Neuron (in vitro differentiated cells): Measurements from ENCODE around the gene KIF16B.
"Not testable (repeated sequence)": the region's sequence is repeated elsewhere in the genome, so short reads cannot be mapped to it uniquely, and the experiment has no call there.

Experiments
- H2AFZ ChIP-seq: one replicate; pipeline ENCODE4 v1.6.1; 2013; ENCODE audit warnings: low read depth, mild to moderate bottlenecking, inconsistent platforms, low read length, moderate library complexity
- H3K27me3 ChIP-seq: one replicate; pipeline ENCODE4 v1.6.1; 2013; ENCODE audit warnings: low read length; ENCODE audit not compliant: insufficient read depth
- H3K36me3 ChIP-seq: one replicate; pipeline ENCODE4 v1.6.1; 2013; ENCODE audit warnings: low read length; ENCODE audit not compliant: insufficient read depth
- H3K4me1 ChIP-seq: one replicate; pipeline ENCODE4 v1.6.1; 2013; ENCODE audit warnings: low read length; ENCODE audit not compliant: insufficient read depth
- H3K4me3 ChIP-seq: 2 replicates; pipeline ENCODE4 v1.5.1; 2013; ENCODE audit warnings: mild to moderate bottlenecking, low read length, moderate library complexity
- H3K9me3 ChIP-seq: one replicate; pipeline ENCODE4 v1.6.1; 2013; ENCODE audit warnings: low read length

KIF16B gene

DNA sequence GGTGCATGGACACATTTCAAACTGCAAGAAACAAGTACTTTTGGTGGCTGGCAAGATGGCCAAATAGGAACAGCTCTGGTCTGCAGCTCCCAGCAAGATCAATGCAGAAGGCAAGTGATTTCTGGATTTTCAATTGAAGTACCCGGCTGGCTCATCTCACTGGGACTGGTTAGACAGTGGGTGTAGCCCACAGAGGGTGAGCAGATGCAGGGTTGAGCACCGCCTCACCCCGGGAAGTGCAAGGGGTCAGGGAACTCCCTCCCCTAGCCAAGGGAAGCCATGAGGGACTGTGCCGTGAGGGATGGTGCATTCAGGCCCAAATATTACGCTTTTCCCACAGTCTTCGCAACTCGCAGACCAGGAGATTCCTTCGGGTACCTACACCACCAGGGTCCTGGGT lies 53.6 kb downstream of the KIF16B start:
- not testable (repeated sequence) for H3K4me1 ChIP-seq, H3K27me3 ChIP-seq, H2AFZ ChIP-seq, H3K36me3 ChIP-seq, H3K9me3 ChIP-seq, H3K4me3 ChIP-seq

DNA sequence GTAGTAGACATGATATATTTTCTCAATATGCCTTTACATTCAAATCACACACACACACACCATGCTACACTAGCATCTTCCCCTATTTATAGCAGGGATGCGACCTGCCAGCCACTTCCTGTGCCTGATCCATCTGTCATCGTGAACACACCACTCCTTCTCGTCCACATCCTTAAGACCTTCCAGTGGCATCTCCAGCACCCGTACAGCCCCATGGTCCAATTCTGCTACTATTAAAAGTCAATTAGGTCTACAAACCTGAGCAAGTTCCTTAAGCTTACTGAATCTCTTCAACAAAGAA lies 54.5 kb downstream of the KIF16B start:
- H3K4me1 ChIP-seq = no peaks in the 10 kb centered on the region
- no peaks in the 10 kb centered on the region for H3K36me3 ChIP-seq
- H3K9me3 ChIP-seq = peaks cover 2% of the 10 kb centered on the region
- H3K4me3 ChIP-seq = no peak overlapping the region
- no peak overlapping the region for H2AFZ ChIP-seq
- no peaks in the 10 kb centered on the region for H3K27me3 ChIP-seq

DNA sequence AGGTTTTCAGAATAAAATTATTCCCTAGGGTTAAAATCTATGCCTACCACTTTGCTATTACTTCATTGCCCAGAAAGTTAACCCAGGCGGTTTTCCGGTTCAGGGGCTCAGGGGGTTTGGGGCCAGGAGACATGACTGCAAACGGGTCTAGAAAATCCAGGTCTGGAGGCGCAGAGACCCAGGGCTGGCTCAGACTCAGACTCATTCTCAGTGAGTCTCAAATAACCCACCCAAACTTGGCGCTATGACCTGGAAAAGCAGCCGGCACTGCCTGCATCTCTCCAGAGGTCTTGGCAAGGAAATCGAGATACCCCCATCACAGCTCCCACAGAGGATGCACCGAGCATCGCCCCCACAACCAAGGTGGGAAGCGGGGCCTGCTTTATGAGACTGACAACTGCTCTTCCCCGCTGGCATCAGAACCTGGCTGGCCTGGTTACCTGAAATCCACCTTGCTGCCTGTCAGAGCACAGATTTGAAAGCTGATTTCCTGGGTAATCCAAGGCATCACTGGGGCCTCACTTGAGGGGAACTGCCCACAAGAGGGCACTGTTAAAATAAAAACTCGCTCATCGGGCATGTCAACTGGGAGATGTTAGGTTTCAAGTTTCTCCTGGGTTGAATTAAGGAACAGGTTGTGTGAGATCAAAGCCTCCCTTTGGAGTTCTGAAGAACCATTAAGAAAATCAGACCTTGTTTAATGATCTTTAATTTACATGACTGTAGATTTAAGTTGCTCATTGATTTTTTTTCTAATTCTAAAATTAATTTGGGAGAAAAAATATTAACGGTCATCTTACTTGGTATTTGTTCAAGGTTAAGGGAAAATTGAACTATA lies 55.1 kb downstream of the KIF16B start:
- no peaks in the 10 kb centered on the region for H3K36me3 ChIP-seq
- no peaks in the 10 kb centered on the region for H3K4me1 ChIP-seq
- no peak overlapping the region for H2AFZ ChIP-seq
- peaks cover 2% of the 10 kb centered on the region for H3K9me3 ChIP-seq
- H3K4me3 ChIP-seq = no peak overlapping the region
- no peaks in the 10 kb centered on the region for H3K27me3 ChIP-seq

DNA sequence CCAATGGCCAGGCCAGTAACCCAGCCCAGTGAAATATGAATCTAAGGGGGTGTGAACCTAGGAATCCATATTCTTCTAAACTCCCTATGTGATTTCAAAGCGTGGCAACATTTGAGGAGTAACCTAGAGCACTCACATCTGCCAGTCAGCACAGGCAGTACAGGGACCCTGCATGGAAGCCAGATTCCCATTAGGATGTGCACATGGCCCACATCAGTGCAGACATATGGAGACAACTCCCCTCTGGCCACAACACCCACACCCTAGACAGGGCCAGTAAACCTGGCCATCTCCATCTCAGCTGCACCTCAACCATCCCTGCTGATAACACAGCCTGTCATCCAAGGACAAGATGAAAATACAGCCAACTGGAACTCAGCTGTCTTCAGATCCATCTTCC lies 56.5 kb downstream of the KIF16B start:
- H2AFZ ChIP-seq = no peak overlapping the region
- H3K36me3 ChIP-seq = no peaks in the 10 kb centered on the region
- no peak overlapping the region for H3K4me3 ChIP-seq
- H3K4me1 ChIP-seq = no peaks in the 10 kb centered on the region
- H3K9me3 ChIP-seq = peaks cover 2% of the 10 kb centered on the region
- no peaks in the 10 kb centered on the region for H3K27me3 ChIP-seq

DNA sequence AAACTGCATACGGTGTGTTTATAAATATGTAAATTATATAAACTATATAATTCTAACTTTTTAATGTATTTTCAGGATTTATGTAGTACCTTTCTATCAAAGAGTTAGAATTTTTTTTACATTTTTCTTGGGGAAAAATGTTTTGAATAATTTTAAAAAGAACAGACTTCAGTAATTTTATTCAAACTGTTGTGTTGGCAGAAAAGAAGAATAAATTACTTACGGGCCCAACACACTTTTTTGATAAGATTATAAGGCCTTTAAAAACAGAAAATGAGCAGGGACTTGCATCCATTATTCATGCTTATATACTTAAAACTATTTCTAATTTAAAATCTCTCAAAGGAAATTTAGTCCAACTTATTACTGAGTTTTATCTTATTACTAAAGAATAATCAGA lies 58.2 kb downstream of the KIF16B start:
- H2AFZ ChIP-seq = no peak overlapping the region
- peaks cover 2% of the 10 kb centered on the region for H3K9me3 ChIP-seq
- H3K27me3 ChIP-seq = no peaks in the 10 kb centered on the region
- H3K4me3 ChIP-seq = no peak overlapping the region
- no peaks in the 10 kb centered on the region for H3K4me1 ChIP-seq
- H3K36me3 ChIP-seq = no peaks in the 10 kb centered on the region

DNA sequence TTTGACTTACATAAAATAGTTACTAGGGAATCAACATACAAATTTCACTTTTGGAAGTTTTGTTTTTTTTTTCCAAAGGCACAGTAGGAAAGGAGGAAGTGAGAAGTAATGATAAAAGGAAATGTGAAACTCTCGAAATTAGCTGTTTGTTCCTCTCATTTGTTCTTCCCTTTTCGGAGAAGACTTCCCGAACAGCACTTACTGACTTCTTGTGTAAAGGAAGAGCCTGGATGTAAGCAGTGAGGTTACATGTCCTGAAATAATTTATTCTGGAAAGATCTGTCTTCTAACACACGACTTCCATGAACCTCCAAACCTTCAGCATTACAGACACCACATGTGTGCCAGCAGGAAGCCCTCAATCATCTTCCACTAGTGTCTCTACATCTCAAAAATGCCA lies 59.1 kb downstream of the KIF16B start:
- Histone ChIP-seq H3K4me3 (no peak overlapping the region), H2AFZ (no peak overlapping the region), H3K4me1 (no peaks in the 10 kb centered on the region), H3K36me3 (no peaks in the 10 kb centered on the region), H3K27me3 (no peaks in the 10 kb centered on the region), H3K9me3 (no peaks in the 10 kb centered on the region)

DNA sequence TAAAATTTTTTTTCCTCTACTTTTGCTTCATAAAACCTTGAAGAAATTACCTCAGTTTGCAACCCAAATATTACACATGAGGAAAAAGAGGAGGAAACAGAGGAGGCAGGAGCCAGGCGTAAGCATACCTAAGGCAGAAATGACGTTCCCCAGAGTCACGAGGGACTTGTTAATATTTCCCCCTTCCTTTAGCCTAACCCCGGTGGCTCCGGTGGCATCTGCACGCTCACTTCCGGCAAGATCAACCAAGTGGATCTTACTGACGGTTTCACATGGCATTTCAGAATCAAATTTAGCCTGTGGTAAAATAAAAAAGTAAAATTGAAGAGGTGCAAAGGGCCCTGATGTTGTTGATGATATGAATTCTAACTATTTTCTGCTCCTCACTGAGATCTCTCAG lies 67.4 kb downstream of the KIF16B start:
- H3K36me3 ChIP-seq = peaks cover 5% of the 10 kb centered on the region
- no peaks in the 10 kb centered on the region for H3K27me3 ChIP-seq
- no peak overlapping the region for H3K4me3 ChIP-seq
- H3K9me3 ChIP-seq = peaks cover 1% of the 10 kb centered on the region
- no peaks in the 10 kb centered on the region for H3K4me1 ChIP-seq
- no peak overlapping the region for H2AFZ ChIP-seq

DNA sequence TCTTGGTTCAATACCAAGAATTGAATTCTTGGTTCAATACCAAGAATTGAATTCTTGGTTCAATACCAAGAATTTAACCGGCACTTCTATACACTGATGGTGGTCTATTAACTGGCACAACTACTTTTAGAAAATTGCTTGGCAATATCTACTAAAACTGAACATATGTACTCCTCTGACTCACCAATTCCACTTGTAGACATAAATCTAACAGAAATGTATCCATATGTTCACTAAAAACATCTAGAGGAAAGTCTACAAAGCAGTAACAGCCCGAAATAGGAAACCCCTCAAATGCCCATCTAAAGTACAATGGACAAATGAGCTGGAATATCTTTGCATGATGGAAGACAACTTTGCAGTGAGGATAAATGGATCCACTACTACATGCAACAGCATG lies 71.9 kb downstream of the KIF16B start:
- H2AFZ ChIP-seq = no peak overlapping the region
- H3K27me3 ChIP-seq = no peaks in the 10 kb centered on the region
- H3K36me3 ChIP-seq = no peaks in the 10 kb centered on the region
- H3K9me3 ChIP-seq = no peaks in the 10 kb centered on the region
- no peaks in the 10 kb centered on the region for H3K4me1 ChIP-seq
- H3K4me3 ChIP-seq = no peak overlapping the region

DNA sequence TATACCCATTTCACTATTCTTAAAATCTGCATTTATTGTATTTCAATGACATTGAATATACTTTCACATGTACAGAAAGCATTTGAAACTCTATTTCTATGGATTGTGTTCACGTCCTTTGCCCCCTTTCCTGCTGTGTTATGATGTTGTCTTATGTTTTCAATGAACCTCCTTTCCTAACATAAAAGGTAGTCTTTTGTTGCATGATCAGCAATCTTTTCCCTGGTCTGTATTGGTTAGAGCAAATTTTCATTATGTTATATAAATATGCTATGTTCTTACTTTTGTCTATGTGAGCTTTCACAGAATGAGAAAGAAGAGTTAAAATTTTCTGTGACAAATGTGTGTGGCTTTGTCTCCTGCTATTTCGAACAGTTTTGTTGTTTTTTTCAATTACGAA lies 73.1 kb downstream of the KIF16B start:
- H3K9me3 ChIP-seq = no peaks in the 10 kb centered on the region

DNA sequence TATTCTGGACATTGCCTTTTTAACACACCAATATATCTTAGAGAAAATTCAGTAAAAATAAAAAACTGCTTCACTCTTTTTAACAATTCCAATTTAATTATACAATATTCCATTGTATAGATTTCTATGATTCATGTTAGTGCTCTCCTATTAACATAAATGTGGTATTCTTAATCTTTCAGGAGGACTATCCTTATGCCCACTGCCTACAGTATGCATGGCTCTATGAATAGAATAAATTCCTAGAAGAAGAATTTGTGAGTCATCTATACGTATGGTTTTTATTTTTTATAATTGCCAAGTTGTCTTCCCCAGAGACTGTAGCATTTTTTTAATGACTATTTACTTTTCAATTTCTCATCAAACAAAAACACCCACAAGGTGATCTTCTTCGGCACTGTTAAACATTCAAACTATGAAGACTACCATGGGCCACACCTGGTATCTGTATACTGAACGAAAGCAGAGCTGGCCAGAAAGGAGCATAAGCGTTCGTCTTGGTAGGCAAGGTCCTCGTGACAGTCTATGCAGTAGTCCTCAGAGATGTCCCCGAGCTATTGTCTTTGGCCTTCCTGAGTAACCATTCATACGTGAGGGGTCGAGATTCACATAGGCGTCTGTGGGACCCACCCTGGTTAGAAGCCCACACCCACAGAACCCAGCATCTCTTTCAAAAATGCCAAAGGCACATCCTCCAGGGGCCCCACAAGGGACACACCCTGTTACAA lies 74.6 kb downstream of the KIF16B start:
- no peaks in the 10 kb centered on the region for H3K36me3 ChIP-seq
- no peaks in the 10 kb centered on the region for H3K9me3 ChIP-seq
- H3K4me1 ChIP-seq = no peaks in the 10 kb centered on the region
- H3K27me3 ChIP-seq = no peaks in the 10 kb centered on the region
- no peak overlapping the region for H2AFZ ChIP-seq
- no peak overlapping the region for H3K4me3 ChIP-seq

More for the DNA sequence above, 73.1 kb downstream of the KIF16B start:
- no peak overlapping the region for H2AFZ ChIP-seq
- no peaks in the 10 kb centered on the region for H3K36me3 ChIP-seq
- no peaks in the 10 kb centered on the region for H3K4me1 ChIP-seq
- no peak overlapping the region for H3K4me3 ChIP-seq
- H3K27me3 ChIP-seq = no peaks in the 10 kb centered on the region

DNA sequence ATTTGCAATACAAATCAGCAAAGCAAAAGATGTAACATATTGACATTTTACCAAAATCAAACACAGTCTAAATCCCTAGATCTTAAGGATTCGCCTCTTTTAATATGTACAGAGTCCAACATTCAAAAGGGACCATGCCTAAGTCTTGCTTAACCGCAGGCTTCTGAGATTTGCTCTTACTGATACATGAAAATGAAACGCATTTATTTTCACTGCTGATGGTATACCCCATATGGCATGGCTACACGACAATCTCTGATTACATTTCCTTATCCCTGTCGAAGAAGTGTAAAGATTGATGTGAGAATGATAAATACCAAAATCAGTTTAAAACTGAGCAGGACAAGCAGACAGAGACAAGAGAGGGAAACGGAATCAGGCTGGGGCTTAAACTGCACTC lies 75.4 kb downstream of the KIF16B start:
- H3K4me1 ChIP-seq = no peaks in the 10 kb centered on the region
- no peaks in the 10 kb centered on the region for H3K27me3 ChIP-seq
- H3K9me3 ChIP-seq = no peaks in the 10 kb centered on the region
- H3K36me3 ChIP-seq = no peaks in the 10 kb centered on the region
- H2AFZ ChIP-seq = no peak overlapping the region
- H3K4me3 ChIP-seq = no peak overlapping the region

DNA sequence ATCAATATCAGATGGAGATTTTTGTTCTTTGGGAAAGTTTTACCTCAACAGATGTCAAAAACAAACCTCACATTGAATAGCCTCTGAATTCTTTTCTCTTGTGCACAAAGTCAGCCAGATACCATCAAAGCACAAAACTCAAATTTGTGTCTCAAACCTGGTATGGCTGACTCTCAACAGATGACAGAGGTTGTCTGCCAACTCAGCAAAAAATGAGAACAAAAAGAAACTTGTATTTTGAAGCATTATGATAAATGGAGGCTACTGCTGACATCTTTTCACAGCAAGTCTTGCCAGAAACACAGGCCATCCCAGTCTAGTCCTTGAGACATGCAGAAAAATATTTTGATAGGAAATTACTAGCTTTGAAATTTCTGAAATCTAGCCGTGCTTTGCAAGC lies 79.8 kb downstream of the KIF16B start:
- H3K4me3 ChIP-seq = no peak overlapping the region
- no peaks in the 10 kb centered on the region for H3K36me3 ChIP-seq
- H2AFZ ChIP-seq = no peak overlapping the region
- no peaks in the 10 kb centered on the region for H3K4me1 ChIP-seq
- peaks cover 3% of the 10 kb centered on the region for H3K9me3 ChIP-seq
- no peaks in the 10 kb centered on the region for H3K27me3 ChIP-seq

DNA sequence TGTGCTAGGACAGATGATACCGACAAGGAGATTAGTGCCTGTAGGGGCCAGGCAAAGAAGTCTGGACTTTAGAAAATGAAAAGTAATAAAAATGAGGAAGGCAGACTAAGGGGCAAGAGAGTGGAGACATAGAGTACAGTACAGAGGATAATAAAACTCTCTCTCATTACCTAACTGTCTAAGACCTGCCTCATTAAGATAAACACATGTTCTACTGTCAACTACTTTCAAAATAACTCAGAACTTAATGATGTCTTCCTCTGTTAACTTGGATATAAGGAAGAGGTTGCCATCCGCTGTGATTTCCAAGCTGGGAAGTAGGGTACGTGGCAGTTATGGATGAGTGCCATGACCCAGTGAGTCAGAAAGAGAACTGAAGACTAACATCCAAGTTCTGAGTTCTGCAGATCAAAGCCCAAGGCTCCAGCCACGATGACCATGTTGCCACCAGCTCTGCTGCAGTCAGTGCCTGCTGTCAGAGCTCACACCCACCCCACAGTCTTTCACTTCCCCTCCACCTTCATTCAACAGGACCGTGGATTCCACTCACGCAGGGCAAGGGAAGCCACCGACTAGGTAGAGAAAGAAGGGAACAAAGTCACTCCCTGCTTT lies 81.8 kb downstream of the KIF16B start:
- H3K27me3 ChIP-seq = no peaks in the 10 kb centered on the region
- H3K36me3 ChIP-seq = no peaks in the 10 kb centered on the region
- no peaks in the 10 kb centered on the region for H3K4me1 ChIP-seq
- peaks cover 3% of the 10 kb centered on the region for H3K9me3 ChIP-seq
- H2AFZ ChIP-seq = no peak overlapping the region
- H3K4me3 ChIP-seq = no peak overlapping the region
